Sigmoid colon (tissue), 4 donors: Measurements from ENCODE around the gene SBF2.

Experiments
- CTCF ChIP-seq, 4 experiments: fragments of 450-650 bp in 3 of 4; fragments of 200-600 bp in 1 of 4; IDR thresholded peaks; one replicate each; pipeline ENCODE4 v1.5.1; 2016 to 2019; ENCODE audit warnings: antibody characterized with exemption in 4 of 4, mild to moderate bottlenecking in 3 of 4, moderate library complexity in 2 of 4
- EP300 ChIP-seq, 4 donors: sonication (generic); formaldehyde crosslinking; IDR thresholded peaks; one replicate each; pipeline ENCODE4 v1.6.1; 2017; ENCODE audit warnings: antibody characterized with exemption in 4 of 4

- no peak for TF ChIP-seq CTCF (IDR thresholded peaks at IDR 0.05)
- no peak for TF ChIP-seq EP300 (IDR thresholded peaks at IDR 0.05)
Observed at GRCh38 chr11:10287140-10287539, 6.9 kb downstream of the SBF2 start.
